GM06990 (cell line): ENCODE measurements around the gene ZKSCAN3.
"Not testable (repeated sequence)": the region's sequence is repeated elsewhere in the genome, so short reads cannot be mapped to it uniquely, and the experiment has no call there.

Experiments used
- DNase-seq: peaks from one replicate; pipeline ENCODE4 v3.0.0-alpha.2; 2011; ENCODE audit not compliant: insufficient read length; ENCODE audit errors: extremely low read depth
- H3K27me3 ChIP-seq: replicated peaks from 2 replicates; pipeline ENCODE4 v1.6.0; 2011; ENCODE audit warnings: low read length; ENCODE audit not compliant: control insufficient read depth, insufficient read depth
- H3K36me3 ChIP-seq: 2 replicates; pipeline ENCODE4 v1.5.1; 2011; ENCODE audit warnings: low read length; ENCODE audit not compliant: control insufficient read depth, insufficient read depth
- H3K4me3 ChIP-seq: replicated peaks from 2 replicates; pipeline ENCODE4 v1.5.1; 2011; ENCODE audit warnings: low read depth, mild to moderate bottlenecking, control low read depth, low read length
- CTCF ChIP-seq: IDR thresholded peaks from 2 replicates; pipeline ENCODE4 v1.5.1; 2011; ENCODE audit warnings: low read length, control low read depth, mild to moderate bottlenecking, inconsistent platforms; ENCODE audit not compliant: insufficient read depth, poor library complexity, severe bottlenecking

The ZKSCAN3 gene

GRCh38 chr6:28401172-28401571 lies 51.4 kb downstream of the ZKSCAN3 start:
- no peak for TF ChIP-seq CTCF
- Histone ChIP-seq H3K27me3 (no peaks in the 10 kb centered on the region), H3K4me3 (no peak overlapping the region), H3K36me3 (no peaks in the 10 kb centered on the region)
- no peak for DNase-seq

- no peak for TF ChIP-seq CTCF
- H3K36me3 ChIP-seq, result no peaks in the 10 kb centered on the region
- no peak for DNase-seq
- H3K27me3 ChIP-seq, result no peaks in the 10 kb centered on the region
- H3K4me3 ChIP-seq, result no peak overlapping the region
Measured at GRCh38 chr6:28402197-28402596, 52.5 kb downstream of the ZKSCAN3 start.

GRCh38 chr6:28403923-28404322 lies 54.2 kb downstream of the ZKSCAN3 start:
- not testable (repeated sequence) for H3K4me3 ChIP-seq, DNase-seq, H3K36me3 ChIP-seq, H3K27me3 ChIP-seq

- Histone ChIP-seq H3K4me3 (no peak overlapping the region), H3K27me3 (no peaks in the 10 kb centered on the region), H3K36me3 (no peaks in the 10 kb centered on the region)
- no peak for TF ChIP-seq CTCF
- DNase-seq, result no peak
Measured at GRCh38 chr6:28407401-28407800, 57.7 kb downstream of the ZKSCAN3 start.

- TF ChIP-seq CTCF, result no peak
- H3K36me3 ChIP-seq, result no peaks in the 10 kb centered on the region
- H3K4me3 ChIP-seq, result no peak overlapping the region
- DNase-seq, result no peak
- no peaks in the 10 kb centered on the region for H3K27me3 ChIP-seq
Measured at GRCh38 chr6:28408076-28408802, 58.5 kb downstream of the ZKSCAN3 start.

- TF ChIP-seq CTCF, result no peak
- DNase-seq, result no peak
- no peaks in the 10 kb centered on the region for H3K36me3 ChIP-seq
- H3K4me3 ChIP-seq, result no peak overlapping the region
- H3K27me3 ChIP-seq, result no peaks in the 10 kb centered on the region
Measured at GRCh38 chr6:28410767-28411166, 61.0 kb downstream of the ZKSCAN3 start.
